HG03159 (cell line): ENCODE data around the gene IL1R1.
"Not testable (repeated sequence)": the region's sequence is repeated elsewhere in the genome, so short reads cannot be mapped to it uniquely, and the experiment has no call there.

ENCODE experiments used
- ATAC-seq: cut with Tn5 transposase; IDR thresholded peaks from one replicate; pipeline ENCODE4 v1.9.1; 2021; ENCODE audit warnings: mild to moderate bottlenecking, moderate library complexity; ENCODE audit not compliant: unreplicated experiment

Gene IL1R1

DNA sequence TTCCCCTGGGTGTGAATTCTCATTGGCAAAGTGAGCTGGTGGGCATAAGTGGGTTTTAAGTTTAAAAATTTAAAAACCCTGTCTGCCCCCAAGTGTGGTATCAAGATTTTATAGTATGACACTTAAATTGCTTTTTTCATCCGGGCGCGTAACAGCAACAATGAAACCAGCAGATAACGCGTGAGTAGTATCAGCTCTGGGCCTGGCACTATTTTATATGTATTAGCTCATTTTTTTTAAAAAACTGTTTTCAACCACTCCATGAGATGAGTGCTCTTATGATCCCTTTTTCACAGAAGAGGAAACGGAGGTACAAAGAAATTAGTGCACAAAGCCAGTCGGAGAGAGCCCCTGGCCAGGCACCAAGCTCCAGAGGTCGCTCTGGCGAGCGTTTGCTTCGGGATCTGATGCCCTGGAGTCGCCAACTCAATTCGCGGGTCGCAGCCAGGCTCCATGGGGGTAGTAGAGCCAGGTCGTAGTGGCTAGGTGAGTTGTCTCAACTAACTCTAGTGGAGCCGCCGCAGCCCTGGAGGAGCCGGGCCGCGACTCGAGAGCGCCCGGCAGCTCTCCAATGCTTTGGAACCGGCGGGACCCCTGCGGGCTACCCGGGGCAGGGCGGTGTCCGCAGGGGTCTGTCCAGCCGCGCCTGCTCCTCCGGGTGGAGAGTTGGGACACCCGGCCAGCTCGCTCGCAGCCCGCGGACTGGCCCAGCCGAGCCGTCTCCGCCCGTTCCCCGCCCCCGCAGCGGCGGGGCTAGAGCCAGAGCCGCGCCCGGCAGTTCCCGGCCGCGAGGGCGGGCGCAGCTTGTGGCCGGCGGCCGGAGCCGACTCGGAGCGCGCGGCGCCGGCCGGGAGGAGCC lies at the start of gene IL1R1:
IL1R1 (plus strand) TSS at position 777 of the 859 bp plus-strand sequence. CDS start 14,979 bp downstream, outside the sequence.
- ATAC-seq = no peak

DNA sequence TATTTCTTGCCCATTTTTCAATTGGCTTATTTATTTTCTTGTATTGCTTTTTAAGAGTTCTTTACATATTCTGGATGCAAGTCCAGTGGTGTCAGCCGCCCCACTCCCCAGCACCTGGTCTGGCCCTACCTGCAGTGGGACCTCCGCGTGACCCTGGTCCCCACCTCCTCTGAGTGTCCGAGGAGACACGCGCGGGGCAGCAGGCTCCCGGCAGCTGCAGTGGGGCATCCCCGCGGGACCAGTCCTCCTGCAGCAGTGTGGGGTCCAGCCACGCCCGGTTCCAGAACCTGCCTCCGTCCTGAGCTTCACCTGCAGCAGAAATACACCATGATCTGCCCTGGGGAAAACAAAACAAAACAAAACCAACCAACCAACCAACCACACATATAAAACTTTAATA lies 48.9 kb upstream of the IL1R1 start:
- ATAC-seq = no peak

DNA sequence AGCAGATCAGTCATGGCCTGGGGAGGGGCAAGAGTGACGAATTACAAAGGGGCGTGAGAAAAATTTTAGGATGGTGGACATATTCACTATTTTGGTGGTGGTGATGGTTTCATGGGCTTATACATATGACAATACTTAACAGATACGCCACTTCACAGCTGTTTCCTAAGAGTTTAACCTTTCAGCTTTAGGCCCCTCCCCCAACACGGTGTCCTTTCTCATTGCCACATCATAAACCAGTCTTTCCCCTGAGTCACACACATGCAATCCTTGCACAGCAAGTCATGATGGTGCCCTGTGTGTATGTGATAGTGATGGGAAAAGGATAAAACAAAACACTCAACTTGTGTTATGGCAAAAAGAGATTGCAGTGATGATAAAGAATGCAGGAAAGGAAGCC lies 47.6 kb upstream of the IL1R1 start:
- ATAC-seq = no peak

- ATAC-seq = no peak
These were observed 46.4 kb upstream of the IL1R1 start for GRCh38 chr2:102096103-102096502.

DNA sequence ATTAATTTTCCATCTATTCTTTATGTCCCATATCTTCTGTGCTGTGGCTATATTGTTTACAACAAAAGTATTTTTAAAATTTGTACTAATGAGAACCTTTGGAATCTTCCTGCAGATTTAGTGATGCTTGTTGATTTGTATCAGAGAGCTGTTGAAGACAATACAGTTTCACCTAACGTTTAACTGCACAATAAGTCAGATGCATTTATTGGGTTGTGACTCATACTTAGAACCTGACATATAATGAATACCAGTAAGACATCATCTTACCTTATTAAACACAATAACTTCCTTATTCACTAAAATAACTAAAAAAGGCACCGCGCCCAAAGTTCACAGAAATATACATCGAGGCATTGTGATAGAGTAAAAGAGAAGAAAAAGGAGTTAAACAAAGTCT lies 43.8 kb upstream of the IL1R1 start:
- ATAC-seq = no peak

GRCh38 chr2:102099536-102100298 lies 42.8 kb upstream of the IL1R1 start:
- no peak for ATAC-seq

- ATAC-seq = no peak
These were observed 42.0 kb upstream of the IL1R1 start for GRCh38 chr2:102100371-102101096.

- no peak for ATAC-seq
These were observed 41.3 kb upstream of the IL1R1 start for GRCh38 chr2:102101097-102101848.

GRCh38 chr2:102101849-102102635 lies 40.5 kb upstream of the IL1R1 start:
- ATAC-seq = no peak

- ATAC-seq = not testable (repeated sequence)
These were observed 40.0 kb upstream of the IL1R1 start for GRCh38 chr2:102102636-102102948.

- no peak for ATAC-seq
These were observed 39.3 kb upstream of the IL1R1 start for GRCh38 chr2:102103284-102103683.

DNA sequence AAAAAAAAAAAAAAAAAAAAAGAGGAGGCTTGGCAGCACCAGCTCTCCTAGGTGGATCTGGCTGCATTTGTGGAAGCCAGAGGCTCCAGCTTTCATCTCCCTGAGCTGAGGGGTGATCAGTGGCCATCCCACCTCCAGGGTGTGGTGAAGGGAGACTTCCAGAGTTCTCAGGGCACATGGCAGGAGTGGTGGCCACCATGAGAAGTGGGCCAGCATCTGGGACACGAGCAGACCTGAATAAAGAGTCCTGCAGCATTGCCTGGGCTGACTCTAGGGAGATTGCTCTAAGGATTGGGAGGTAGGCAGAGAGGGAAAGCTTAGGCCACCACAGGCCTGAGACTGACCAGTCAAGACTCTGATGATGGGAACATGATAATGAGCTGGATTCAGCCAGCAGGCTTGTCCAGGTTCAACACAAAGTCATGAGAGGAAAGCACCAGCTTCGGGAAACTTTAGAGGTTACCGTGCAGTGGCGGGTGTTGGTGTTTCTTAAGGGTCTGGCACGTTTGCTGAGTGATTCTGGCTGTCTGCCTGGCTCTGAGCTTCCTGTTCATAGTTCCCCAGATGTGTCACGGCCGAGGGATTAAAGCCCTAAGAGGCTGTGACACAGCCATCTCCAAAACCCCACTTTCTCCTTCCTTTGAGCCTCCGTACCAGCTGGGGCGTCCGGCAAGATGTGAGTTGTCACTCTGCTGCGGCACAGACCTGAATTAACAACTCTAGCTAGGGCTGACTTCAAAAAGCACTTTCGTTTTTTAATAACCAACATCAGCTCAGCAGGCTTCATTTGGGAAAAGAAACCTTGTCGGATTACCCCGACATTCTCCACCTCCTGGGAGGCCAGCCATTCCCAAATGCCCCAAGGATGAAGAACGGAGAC lies 38.3 kb upstream of the IL1R1 start:
- peak; percentile 78 for ATAC-seq

DNA sequence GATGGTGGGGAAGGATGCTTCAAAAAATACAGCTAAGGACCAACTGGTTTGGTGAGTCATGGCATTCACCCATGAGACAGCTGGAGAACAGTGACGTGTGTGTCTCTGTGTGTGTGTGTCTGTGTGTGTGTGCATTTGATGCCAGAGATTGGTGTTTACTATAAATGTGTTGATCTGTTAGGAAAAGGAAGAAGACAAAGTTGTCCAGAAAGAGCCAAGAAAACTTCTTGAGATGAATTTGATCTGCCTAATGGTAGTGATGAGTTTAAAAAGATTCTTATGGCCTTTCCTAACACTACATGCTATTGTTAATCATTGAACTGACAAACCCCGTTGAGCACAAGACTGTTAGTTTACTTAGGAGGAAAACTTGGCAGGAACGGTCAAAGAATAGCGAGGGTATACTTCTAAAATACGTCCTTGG lies 36.4 kb upstream of the IL1R1 start:
- ATAC-seq = no peak

GRCh38 chr2:102106813-102107740 lies 35.5 kb upstream of the IL1R1 start:
- ATAC-seq = not testable (repeated sequence)

DNA sequence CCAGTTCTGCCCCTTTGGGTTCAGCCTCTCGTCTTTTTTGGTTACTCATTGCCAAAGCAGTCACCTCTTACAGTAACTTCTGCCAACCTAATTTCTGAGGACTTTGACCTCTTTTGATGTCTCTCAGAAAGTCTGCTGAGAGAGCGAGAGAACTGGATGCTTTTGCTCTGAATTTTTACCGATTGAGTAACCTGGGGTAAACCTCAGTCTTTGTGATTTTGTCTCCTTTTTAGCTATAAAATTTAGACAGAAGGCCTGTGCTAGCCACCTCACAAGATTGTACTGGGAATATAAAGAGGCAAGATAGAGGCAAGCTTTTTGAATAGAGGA lies 34.8 kb upstream of the IL1R1 start:
- ATAC-seq = no peak

GRCh38 chr2:102109016-102109415 lies 33.5 kb upstream of the IL1R1 start:
- no peak for ATAC-seq

DNA sequence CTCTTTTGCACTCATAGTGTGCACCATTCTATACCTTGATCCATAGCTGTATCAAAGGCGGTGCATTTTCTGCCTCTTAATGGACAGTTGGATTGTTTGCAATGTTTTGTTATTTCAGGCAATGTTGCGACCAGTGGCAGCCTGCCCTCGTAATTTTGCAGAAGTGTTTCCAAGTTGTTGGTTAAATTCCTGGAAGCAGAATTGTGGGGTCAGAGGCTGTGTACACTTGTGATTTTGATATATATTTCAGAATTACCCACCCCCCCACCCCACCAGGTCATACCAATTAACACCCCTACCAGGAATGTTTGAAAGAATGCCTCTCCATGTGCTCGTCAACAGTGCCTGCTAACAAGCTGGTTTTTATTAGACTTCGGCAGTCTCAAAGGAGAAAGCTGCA lies 32.4 kb upstream of the IL1R1 start:
- ATAC-seq = no peak
